ENCODE data around the gene SLC47A1.

Gene SLC47A1

DNA sequence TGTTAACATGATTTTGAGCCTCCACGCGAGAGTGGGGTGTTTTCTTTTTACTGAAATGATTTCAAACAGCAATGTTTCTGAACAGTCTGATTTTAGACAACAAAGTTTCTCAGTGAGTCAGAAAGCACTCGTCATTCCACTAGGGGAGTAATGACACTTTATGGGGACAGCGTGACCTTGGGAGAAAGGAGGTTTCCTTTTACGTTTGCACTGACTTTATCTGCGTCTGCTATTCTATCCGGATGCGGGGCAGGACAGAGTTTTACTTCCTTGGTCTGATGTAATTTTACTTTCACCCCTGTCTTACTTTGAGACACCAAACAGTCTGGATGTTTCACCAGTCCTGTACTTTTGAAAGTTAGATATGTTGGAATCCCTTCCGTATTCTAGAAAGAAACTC, 20.7 kb downstream of the SLC47A1 start:
- H4K20me1 ChIP-seq (ENCODE audit: insufficient read depth, low read length, poor library complexity, severe bottlenecking): no peaks in the 10 kb centered on the region
- H3K4me2 ChIP-seq (ENCODE audit: low read depth, low read length, poor library complexity, severe bottlenecking): no peak overlapping the region
- no peaks in the 10 kb centered on the region for H3F3A ChIP-seq (ENCODE audit: low read depth)
- no peak overlapping the region for H3K4me3 ChIP-seq (ENCODE audit: low read length, poor library complexity, severe bottlenecking)
- H3K79me2 ChIP-seq (ENCODE audit: insufficient read depth, low read length): no peaks in the 10 kb centered on the region
- H3K27me3 ChIP-seq (ENCODE audit: insufficient read depth, low read length, poor library complexity, severe bottlenecking): peaks cover 5% of the 10 kb centered on the region
- H3K9me2 ChIP-seq (replicated peaks; ENCODE audit: low read depth, low read length): no peaks in the 10 kb centered on the region
- H3K9me3 ChIP-seq (ENCODE audit: insufficient read depth, low read depth, low read length): no peaks in the 10 kb centered on the region
- no peaks in the 10 kb centered on the region for H3K4me1 ChIP-seq (ENCODE audit: insufficient read depth, low read length, poor library complexity, severe bottlenecking)
- H3K9ac ChIP-seq (ENCODE audit: low read depth, low read length, poor library complexity, severe bottlenecking): no peak overlapping the region
- TF ChIP-seq CTCF (conservative IDR thresholded peaks at IDR 0.05; ENCODE audit: low read length): no peak
- TF ChIP-seq EZH2phosphoT487 (IDR thresholded peaks at IDR 0.05; ENCODE audit: borderline replicate concordance): no peak
- no peak overlapping the region for H2AFZ ChIP-seq (ENCODE audit: low read length)
- no peaks in the 10 kb centered on the region for H3K36me3 ChIP-seq (ENCODE audit: insufficient read depth, low read length)

- Histone ChIP-seq H3K9me2 (replicated peaks; ENCODE audit: low read depth, low read length) (no peaks in the 10 kb centered on the region), H4K20me1 (ENCODE audit: insufficient read depth, low read length, poor library complexity, severe bottlenecking) (no peaks in the 10 kb centered on the region), H3K4me3 (ENCODE audit: low read length, poor library complexity, severe bottlenecking) (no peak overlapping the region), H2AFZ (ENCODE audit: low read length) (no peak overlapping the region), H3K9me3 (ENCODE audit: insufficient read depth, low read depth, low read length) (no peaks in the 10 kb centered on the region), H3K36me3 (ENCODE audit: insufficient read depth, low read length) (no peaks in the 10 kb centered on the region), H3K4me2 (ENCODE audit: low read depth, low read length, poor library complexity, severe bottlenecking) (no peak overlapping the region), H3K27me3 (ENCODE audit: insufficient read depth, low read length, poor library complexity, severe bottlenecking) (peaks cover 5% of the 10 kb centered on the region), H3K4me1 (ENCODE audit: insufficient read depth, low read length, poor library complexity, severe bottlenecking) (no peaks in the 10 kb centered on the region), H3K9ac (ENCODE audit: low read depth, low read length, poor library complexity, severe bottlenecking) (no peak overlapping the region), H3K79me2 (ENCODE audit: insufficient read depth, low read length) (no peaks in the 10 kb centered on the region), H3F3A (ENCODE audit: low read depth) (no peaks in the 10 kb centered on the region)
- TF ChIP-seq CTCF (conservative IDR thresholded peaks at IDR 0.05; ENCODE audit: low read length): no peak
- TF ChIP-seq EZH2phosphoT487 (IDR thresholded peaks at IDR 0.05; ENCODE audit: borderline replicate concordance): no peak
Measured at GRCh38 chr17:19555746-19556145, 22.1 kb downstream of the SLC47A1 start.

- no peaks in the 10 kb centered on the region for H4K20me1 ChIP-seq (ENCODE audit: insufficient read depth, low read length, poor library complexity, severe bottlenecking)
- H3K9me2 ChIP-seq (replicated peaks; ENCODE audit: low read depth, low read length): no peaks in the 10 kb centered on the region
- H3K4me3 ChIP-seq (ENCODE audit: low read length, poor library complexity, severe bottlenecking): no peak overlapping the region
- H3K4me2 ChIP-seq (ENCODE audit: low read depth, low read length, poor library complexity, severe bottlenecking): no peak overlapping the region
- no peak overlapping the region for H2AFZ ChIP-seq (ENCODE audit: low read length)
- H3K9me3 ChIP-seq (ENCODE audit: insufficient read depth, low read depth, low read length): no peaks in the 10 kb centered on the region
- H3K9ac ChIP-seq (ENCODE audit: low read depth, low read length, poor library complexity, severe bottlenecking): no peak overlapping the region
- TF ChIP-seq EZH2phosphoT487 (IDR thresholded peaks at IDR 0.05; ENCODE audit: borderline replicate concordance) (no peak), CTCF (conservative IDR thresholded peaks at IDR 0.05; ENCODE audit: low read length) (no peak)
- H3K79me2 ChIP-seq (ENCODE audit: insufficient read depth, low read length): no peaks in the 10 kb centered on the region
- H3F3A ChIP-seq (ENCODE audit: low read depth): no peaks in the 10 kb centered on the region
- H3K4me1 ChIP-seq (ENCODE audit: insufficient read depth, low read length, poor library complexity, severe bottlenecking): no peaks in the 10 kb centered on the region
- no peaks in the 10 kb centered on the region for H3K36me3 ChIP-seq (ENCODE audit: insufficient read depth, low read length)
- no peaks in the 10 kb centered on the region for H3K27me3 ChIP-seq (ENCODE audit: insufficient read depth, low read length, poor library complexity, severe bottlenecking)
Measured at GRCh38 chr17:19558946-19559345, 25.3 kb downstream of the SLC47A1 start.

Measured in Loucy (cell line).